Endothelial cell (in vitro differentiated cells): ENCODE measurements around the gene TIMP2. TPM values are rescaled to one million over a fixed set of nuclear protein-coding genes. Genes with fewer than 3 reads are reported as not detected.

Source experiments
- DNase-seq: peaks from one replicate; pipeline ENCODE4 v3.0.0; 2021; ENCODE audit warnings: low spot score
- H3K27ac Mint-ChIP-seq: one replicate; pipeline ENCODE4 v1.8.0; 2021; ENCODE audit warnings: mixed read lengths, inconsistent platforms; ENCODE audit not compliant: unreplicated experiment
- H3K27me3 Mint-ChIP-seq: one replicate; pipeline ENCODE4 v1.8.0; 2021; ENCODE audit warnings: mild to moderate bottlenecking, moderate library complexity, mixed read lengths, inconsistent platforms; ENCODE audit not compliant: unreplicated experiment
- H3K36me3 Mint-ChIP-seq: one replicate; pipeline ENCODE4 v1.8.0; 2021; ENCODE audit warnings: mild to moderate bottlenecking, low read depth, mixed read lengths, inconsistent platforms; ENCODE audit not compliant: unreplicated experiment
- H3K4me1 Mint-ChIP-seq: one replicate; pipeline ENCODE4 v1.8.0; 2021; ENCODE audit warnings: mild to moderate bottlenecking, mixed read lengths, inconsistent platforms; ENCODE audit not compliant: unreplicated experiment
- H3K4me3 Mint-ChIP-seq: one replicate; pipeline ENCODE4 v1.8.0; 2021; ENCODE audit warnings: mild to moderate bottlenecking, mixed read lengths, inconsistent platforms; ENCODE audit not compliant: unreplicated experiment
- H3K9me3 Mint-ChIP-seq: one replicate; pipeline ENCODE4 v1.8.0; 2021; ENCODE audit warnings: mixed read lengths, inconsistent platforms; ENCODE audit not compliant: unreplicated experiment
- total RNA-seq: library from RNA; stranded (reverse); fragmentation: NEBNext Ultra II Directional; extraction: Animal tissue kit (Norgen Biotek cat#: 25700); gene quantifications from one replicate; pipeline ENCODE4 v1.2.1, GENCODE V29; 2021; ENCODE audit not compliant: unreplicated experiment
- TF ChIP-seq, protein P1 (sequence below): fragments of 200-600 bp; sonication (generic); IDR thresholded peaks from one replicate; pipeline ENCODE4 v1.5.0; 2021; ENCODE audit warnings: antibody characterized with exemption; ENCODE audit not compliant: unreplicated experiment

TIMP2 gene
- total RNA-seq, 1 donor from 2014 or later: 41.5 TPM

DNA sequence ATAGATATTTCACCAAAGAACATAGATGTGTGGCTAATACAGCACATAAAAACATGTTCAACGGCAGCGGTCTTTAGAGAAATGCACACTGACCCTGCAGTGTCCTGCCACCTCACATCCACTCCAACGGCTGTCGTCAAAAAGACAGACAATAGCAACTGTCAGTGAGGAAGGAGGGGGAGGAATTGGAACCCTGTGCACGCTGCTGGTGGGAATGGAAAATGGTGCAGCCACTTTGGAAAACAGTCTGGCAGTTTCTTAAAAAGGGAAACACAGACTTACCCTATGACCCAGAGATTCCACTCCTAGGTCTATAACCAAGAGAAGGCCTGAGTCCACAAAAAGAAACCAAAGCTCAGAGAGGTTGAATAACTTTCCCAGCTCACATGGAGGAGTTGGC, 29.9 kb downstream of the TIMP2 start:
- H3K9me3 Mint-ChIP-seq: no peaks in the 10 kb centered on the region
- peaks cover 24% of the 10 kb centered on the region for H3K4me1 Mint-ChIP-seq
- TF ChIP-seq, protein P1, sequence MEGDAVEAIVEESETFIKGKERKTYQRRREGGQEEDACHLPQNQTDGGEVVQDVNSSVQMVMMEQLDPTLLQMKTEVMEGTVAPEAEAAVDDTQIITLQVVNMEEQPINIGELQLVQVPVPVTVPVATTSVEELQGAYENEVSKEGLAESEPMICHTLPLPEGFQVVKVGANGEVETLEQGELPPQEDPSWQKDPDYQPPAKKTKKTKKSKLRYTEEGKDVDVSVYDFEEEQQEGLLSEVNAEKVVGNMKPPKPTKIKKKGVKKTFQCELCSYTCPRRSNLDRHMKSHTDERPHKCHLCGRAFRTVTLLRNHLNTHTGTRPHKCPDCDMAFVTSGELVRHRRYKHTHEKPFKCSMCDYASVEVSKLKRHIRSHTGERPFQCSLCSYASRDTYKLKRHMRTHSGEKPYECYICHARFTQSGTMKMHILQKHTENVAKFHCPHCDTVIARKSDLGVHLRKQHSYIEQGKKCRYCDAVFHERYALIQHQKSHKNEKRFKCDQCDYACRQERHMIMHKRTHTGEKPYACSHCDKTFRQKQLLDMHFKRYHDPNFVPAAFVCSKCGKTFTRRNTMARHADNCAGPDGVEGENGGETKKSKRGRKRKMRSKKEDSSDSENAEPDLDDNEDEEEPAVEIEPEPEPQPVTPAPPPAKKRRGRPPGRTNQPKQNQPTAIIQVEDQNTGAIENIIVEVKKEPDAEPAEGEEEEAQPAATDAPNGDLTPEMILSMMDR: no peak
- DNase-seq: no peak
- H3K27ac Mint-ChIP-seq: no peak overlapping the region
- H3K4me3 Mint-ChIP-seq: no peak overlapping the region
- peaks cover 5% of the 10 kb centered on the region for H3K36me3 Mint-ChIP-seq
- peaks cover 3% of the 10 kb centered on the region for H3K27me3 Mint-ChIP-seq

DNA sequence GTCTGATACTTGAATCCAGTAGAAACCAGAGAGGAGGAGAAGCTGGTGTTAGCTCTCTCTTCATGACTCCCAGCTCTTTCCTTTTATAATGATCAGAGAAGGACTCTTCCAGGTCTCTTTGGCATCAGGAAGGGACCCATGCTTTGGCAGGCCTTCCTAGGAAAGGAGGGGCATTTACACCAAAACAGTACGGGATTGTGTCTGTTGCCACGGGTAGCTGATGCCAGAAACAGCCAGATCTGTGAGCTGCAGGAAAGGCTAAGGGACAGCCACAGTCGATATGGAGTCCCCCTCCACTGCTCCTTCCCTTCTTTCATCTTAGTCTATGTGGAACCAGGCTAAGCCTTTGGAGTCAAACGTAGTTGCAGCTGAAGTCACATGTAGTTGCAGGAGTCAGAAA, 31.5 kb downstream of the TIMP2 start:
- no peak for DNase-seq
- peaks cover 22% of the 10 kb centered on the region for H3K4me1 Mint-ChIP-seq
- TF ChIP-seq, protein P1: no peak
- peaks cover 3% of the 10 kb centered on the region for H3K27me3 Mint-ChIP-seq
- H3K27ac Mint-ChIP-seq: no peak overlapping the region
- peaks cover 5% of the 10 kb centered on the region for H3K36me3 Mint-ChIP-seq
- no peaks in the 10 kb centered on the region for H3K9me3 Mint-ChIP-seq
- no peak overlapping the region for H3K4me3 Mint-ChIP-seq

DNA sequence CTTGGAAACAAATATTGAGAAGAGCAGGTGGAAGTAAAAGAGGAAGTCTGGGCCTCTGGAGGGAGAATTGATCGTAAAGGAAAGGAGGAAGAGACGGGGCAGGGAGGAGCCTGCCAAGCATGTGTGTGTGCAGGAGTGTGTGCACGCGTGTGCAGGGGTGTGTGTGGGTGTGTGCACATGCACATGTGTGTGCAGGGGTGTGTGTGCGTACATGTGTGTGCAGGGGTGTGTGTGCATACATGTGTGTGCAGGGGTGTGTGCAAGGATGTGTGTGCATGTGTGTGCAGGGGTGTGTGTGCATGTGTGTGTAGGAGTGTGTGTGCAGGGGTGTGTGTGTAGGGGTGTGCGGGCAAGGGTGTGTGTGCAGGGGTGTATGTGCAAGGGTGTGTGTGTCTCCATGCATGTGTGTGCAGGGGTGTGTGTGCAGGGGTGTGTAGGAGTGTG, 32.2 kb downstream of the TIMP2 start:
- TF ChIP-seq, protein P1: no peak
- Mint-ChIP-seq H3K4me3 (no peak overlapping the region), H3K9me3 (no peaks in the 10 kb centered on the region), H3K36me3 (peaks cover 5% of the 10 kb centered on the region), H3K27me3 (peaks cover 3% of the 10 kb centered on the region), H3K27ac (no peak overlapping the region), H3K4me1 (peaks cover 22% of the 10 kb centered on the region)
- DNase-seq: no peak

DNA sequence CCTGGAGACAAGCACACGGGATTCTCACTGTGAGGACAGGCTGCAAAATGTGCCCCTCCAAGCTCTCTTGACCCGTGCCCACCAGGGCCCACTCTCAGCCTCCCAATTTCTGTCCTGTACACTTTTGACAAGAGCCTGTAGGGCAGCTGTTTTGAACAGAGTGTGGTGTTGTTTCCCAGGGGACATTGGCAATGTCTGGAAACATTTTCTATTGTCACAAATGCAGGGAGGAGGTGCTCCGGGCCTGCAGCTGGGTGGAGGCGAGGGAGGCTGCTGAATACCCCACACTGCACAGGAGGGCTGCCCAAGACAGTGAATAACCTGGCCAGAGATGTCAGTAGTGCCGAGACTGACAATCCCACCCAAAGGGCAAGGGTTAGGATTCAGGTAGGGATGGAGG, 32.7 kb downstream of the TIMP2 start:
- Mint-ChIP-seq H3K27me3 (peaks cover 3% of the 10 kb centered on the region), H3K9me3 (no peaks in the 10 kb centered on the region), H3K4me3 (no peak overlapping the region), H3K4me1 (peaks cover 22% of the 10 kb centered on the region), H3K36me3 (peaks cover 1% of the 10 kb centered on the region), H3K27ac (no peak overlapping the region)
- TF ChIP-seq, protein P1: no peak
- DNase-seq: no peak

DNA sequence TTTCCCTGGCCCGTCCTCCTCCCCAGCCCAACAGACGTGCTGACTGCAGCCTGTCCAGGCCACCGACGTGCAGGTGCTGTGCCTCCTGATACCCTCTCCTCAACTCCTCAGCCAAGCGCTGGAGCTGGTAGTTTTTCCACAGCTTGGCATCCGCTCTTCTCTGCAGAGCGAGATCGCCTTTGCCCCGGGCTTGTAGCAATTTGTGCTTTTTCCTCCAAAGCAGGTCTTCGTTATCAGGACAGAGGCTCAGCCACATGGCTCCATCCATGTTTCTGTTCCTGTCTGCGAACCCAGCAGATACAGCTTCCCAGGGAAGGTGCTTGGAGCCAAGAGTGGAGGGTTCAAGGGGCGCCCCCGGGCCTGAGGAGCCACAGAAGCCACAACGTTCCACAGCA, 33.1 kb downstream of the TIMP2 start:
- H3K27me3 Mint-ChIP-seq: peaks cover 3% of the 10 kb centered on the region
- H3K36me3 Mint-ChIP-seq: no peaks in the 10 kb centered on the region
- no peak for DNase-seq
- peaks cover 22% of the 10 kb centered on the region for H3K4me1 Mint-ChIP-seq
- TF ChIP-seq, protein P1: no peak
- H3K27ac Mint-ChIP-seq: no peak overlapping the region
- no peak overlapping the region for H3K4me3 Mint-ChIP-seq
- no peaks in the 10 kb centered on the region for H3K9me3 Mint-ChIP-seq
